Hepatocyte (in vitro differentiated cells): ENCODE measurements around the gene GJB3. TPM values are rescaled to one million over a fixed set of nuclear protein-coding genes. Genes with fewer than 3 reads are reported as not detected.

Experiments
- DNase-seq: peaks from one replicate; pipeline ENCODE4 v3.0.0-alpha.2; 2016; ENCODE audit warnings: low spot score
- H2AFZ ChIP-seq: fragments of 200-600 bp; sonication (generic); 2 replicates; pipeline ENCODE4 v1.6.0; 2016; ENCODE audit warnings: antibody characterized with exemption, mild to moderate bottlenecking
- H3K27ac ChIP-seq: fragments of 200-600 bp; sonication (generic); 2 replicates; pipeline ENCODE4 v1.5.1; 2016; ENCODE audit warnings: mild to moderate bottlenecking
- H3K27me3 ChIP-seq: fragments of 200-600 bp; sonication (generic); 2 replicates; pipeline ENCODE4 v1.6.1; 2016
- H3K36me3 ChIP-seq: fragments of 200-600 bp; sonication (generic); replicated peaks from 2 replicates; pipeline ENCODE4 v1.5.1; 2016; ENCODE audit warnings: low read depth; ENCODE audit not compliant: insufficient read depth
- H3K4me1 ChIP-seq: fragments of 200-600 bp; sonication (generic); 2 replicates; pipeline ENCODE4 v1.5.1; 2016; ENCODE audit warnings: mild to moderate bottlenecking, moderate library complexity; ENCODE audit not compliant: insufficient read depth
- H3K4me2 ChIP-seq: fragments of 200-600 bp; sonication (generic); 2 replicates; pipeline ENCODE4 v1.6.0; 2016
- H3K4me3 ChIP-seq: fragments of 200-600 bp; sonication (generic); 2 replicates; pipeline ENCODE4 v1.5.1; 2016; ENCODE audit warnings: mild to moderate bottlenecking
- H3K79me2 ChIP-seq: fragments of 200-600 bp; sonication (generic); 2 replicates; pipeline ENCODE4 v1.6.0; 2017; ENCODE audit warnings: mild to moderate bottlenecking
- H3K9me2 ChIP-seq: fragments of 200-600 bp; sonication (generic); replicated peaks from 2 replicates; pipeline ENCODE4 v1.6.0; 2017; ENCODE audit warnings: mild to moderate bottlenecking; ENCODE audit not compliant: insufficient read depth
- H3K9me3 ChIP-seq: fragments of 200-600 bp; sonication (generic); 2 replicates; pipeline ENCODE4 v1.5.1; 2016; ENCODE audit warnings: low read depth, mild to moderate bottlenecking
- H4K20me1 ChIP-seq: fragments of 200-600 bp; sonication (generic); 2 replicates; pipeline ENCODE4 v1.6.0; 2016; ENCODE audit warnings: mild to moderate bottlenecking; ENCODE audit not compliant: insufficient read depth, poor library complexity, severe bottlenecking
- CTCF ChIP-seq: fragments of 200-600 bp; sonication (generic); IDR thresholded peaks from 2 replicates; pipeline ENCODE4 v1.5.1; 2016; ENCODE audit warnings: antibody characterized with exemption, mild to moderate bottlenecking; ENCODE audit not compliant: poor library complexity
- EZH2 ChIP-seq: fragments of 200-600 bp; sonication (generic); IDR thresholded peaks from 2 replicates; pipeline ENCODE4 v1.6.1; 2016; ENCODE audit warnings: antibody characterized with exemption, mild to moderate bottlenecking, borderline replicate concordance
- EZH2phosphoT487 ChIP-seq: fragments of 200-600 bp; sonication (generic); IDR thresholded peaks from one replicate; pipeline ENCODE4 v1.6.1; 2018; ENCODE audit warnings: antibody characterized with exemption, mild to moderate bottlenecking, low read depth, moderate library complexity; ENCODE audit not compliant: unreplicated experiment, severe bottlenecking
- WGBS: methylation state at CpG from one replicate; pipeline ENCODE4 v1.1.6; 2016; ENCODE audit warnings: low lambda C conversion rate; ENCODE audit errors: missing lambda C conversion rate; 5-methylcytosine and 5-hydroxymethylcytosine counted together
- polyA plus RNA-seq: library from polyadenylated mRNA; unstranded; fragments of >200 nt; fragmentation: Nextera tagmentation; extraction: Ambion mirVana; gene quantifications from 2 replicates; pipeline ENCODE4 v1.2.1, GENCODE V29; 2016
- total RNA-seq: library from RNA; depleted of rRNA; stranded (reverse); fragments of >200 nt; gene quantifications from 2 replicates; pipeline ENCODE4 v1.2.3, GENCODE V29; 2014

Gene GJB3
- total and polyA plus RNA-seq, 2 experiments from 2014 or later: 2.0 to 3.2 TPM

DNA sequence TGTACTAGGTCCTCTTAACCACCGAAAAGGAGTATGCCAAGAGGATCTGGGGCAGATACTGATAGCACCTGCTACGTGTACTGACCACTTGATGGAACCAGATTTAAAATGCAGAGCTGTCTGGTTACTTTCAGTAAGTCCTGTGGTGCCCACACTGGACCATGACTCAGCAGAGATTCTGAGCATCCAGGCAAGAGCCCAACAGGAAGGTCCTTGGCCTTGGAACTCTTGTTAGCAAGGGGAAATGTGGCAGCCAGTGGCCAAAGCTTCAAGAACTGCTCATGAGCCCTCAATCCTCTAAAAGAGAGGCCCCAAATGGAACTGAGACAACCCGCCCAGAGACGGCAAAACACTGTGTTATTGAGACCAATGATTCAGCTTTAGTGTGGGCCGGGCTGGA, 30.4 kb upstream of the GJB3 start:
- Histone ChIP-seq H3K79me2 (no peaks in the 10 kb centered on the region), H3K27ac (no peak overlapping the region), H3K36me3 (no peaks in the 10 kb centered on the region), H3K4me2 (no peak overlapping the region), H3K27me3 (no peaks in the 10 kb centered on the region), H3K4me3 (no peak overlapping the region), H3K9me2 (no peaks in the 10 kb centered on the region), H2AFZ (no peak overlapping the region), H4K20me1 (no peaks in the 10 kb centered on the region), H3K4me1 (no peaks in the 10 kb centered on the region), H3K9me3 (no peaks in the 10 kb centered on the region)
- DNase-seq: no peak
- TF ChIP-seq EZH2 (no peak), EZH2phosphoT487 (no peak), CTCF (no peak)
- 89% methylated on average over 5 of the region's 5 CpGs for WGBS

DNA sequence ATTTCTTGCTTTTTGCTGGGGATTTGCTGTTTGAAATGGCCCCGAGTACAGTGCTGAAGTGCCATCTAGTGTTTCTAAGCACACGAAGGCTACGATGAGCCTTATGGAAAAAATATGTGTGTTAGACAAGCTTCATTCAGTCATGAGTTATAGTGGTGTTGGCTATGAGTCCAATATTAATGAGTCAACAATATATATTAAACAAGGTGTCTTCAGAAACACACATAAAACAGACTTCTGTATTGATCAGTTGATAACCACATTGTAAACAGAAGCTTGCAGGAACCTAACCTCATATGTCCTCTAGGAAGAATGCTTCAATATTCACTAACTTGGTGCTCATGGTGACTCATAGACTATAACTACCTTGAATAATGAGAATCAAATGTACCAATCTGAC, 27.9 kb upstream of the GJB3 start:
- Histone ChIP-seq H3K4me1 (no peaks in the 10 kb centered on the region), H3K27me3 (no peaks in the 10 kb centered on the region), H3K9me2 (no peaks in the 10 kb centered on the region), H3K27ac (no peak overlapping the region), H3K9me3 (no peaks in the 10 kb centered on the region), H3K36me3 (no peaks in the 10 kb centered on the region), H3K4me3 (no peak overlapping the region), H3K79me2 (no peaks in the 10 kb centered on the region), H3K4me2 (no peak overlapping the region), H2AFZ (no peak overlapping the region), H4K20me1 (no peaks in the 10 kb centered on the region)
- TF ChIP-seq EZH2phosphoT487 (no peak), EZH2 (no peak), CTCF (no peak)
- WGBS: 72% methylated on average over 3 of the region's 3 CpGs
- DNase-seq: no peak

GRCh38 chr1:34754964-34755637, 25.9 kb upstream of the GJB3 start, which contains the start of gene GJB5:
TSS of gene GJB5 (plus strand) at chr1:34755047. CDS start at chr1:34757331, 2,284 bp downstream.
- H3K4me3 ChIP-seq: no peak within 1 kb of the TSS
- H3K9me2 ChIP-seq: no peaks in the 10 kb centered on the region
- H3K27ac ChIP-seq: no peak within 1 kb of the TSS
- no peaks in the 10 kb centered on the region for H3K9me3 ChIP-seq
- no peaks in the 10 kb centered on the region for H3K36me3 ChIP-seq
- no peaks in the 10 kb centered on the region for H3K79me2 ChIP-seq
- H2AFZ ChIP-seq: no peak within 1 kb of the TSS
- no peak within 1 kb of the TSS for H3K4me2 ChIP-seq
- no peak for TF ChIP-seq EZH2phosphoT487
- TF ChIP-seq CTCF: no peak
- no peak for TF ChIP-seq EZH2
- H4K20me1 ChIP-seq: no peaks in the 10 kb centered on the region
- H3K4me1 ChIP-seq: peaks cover 11% of the 10 kb centered on the region
- 75% methylated on average over 11 of the region's 13 CpGs for WGBS
- no peak for DNase-seq
- no peaks in the 10 kb centered on the region for H3K27me3 ChIP-seq
